G401.6 (cell line): ENCODE measurements around the gene SLC2A13.
"Not testable (repeated sequence)": the region's sequence is repeated elsewhere in the genome, so short reads cannot be mapped to it uniquely, and the experiment has no call there.

Experiments used
- FAIRE-seq: peaks from 2 replicates; lab custom pipeline; 2012; peaks lifted over from hg19 to GRCh38; lab: Jason Lieb, UNC

The SLC2A13 gene

DNA sequence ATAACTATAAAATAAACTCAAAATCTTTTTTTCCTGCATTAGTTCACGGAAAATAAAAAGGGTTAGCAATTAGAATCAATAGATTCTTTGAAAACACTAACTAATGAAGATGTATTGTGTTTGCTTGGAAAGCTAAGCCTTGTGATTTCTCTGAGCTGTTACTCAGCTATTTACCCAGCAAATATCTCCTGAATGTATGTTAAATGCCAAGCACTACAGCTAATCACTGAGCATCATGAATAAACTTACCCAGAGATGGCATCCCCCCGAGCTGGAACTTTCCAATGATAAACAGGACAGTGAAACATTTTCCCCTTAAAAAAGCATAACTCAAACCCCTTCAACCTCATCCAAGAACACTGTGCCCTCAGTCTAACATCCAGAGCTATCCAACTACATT, 71.2 kb downstream of the SLC2A13 start:
- FAIRE-seq, result no peak

DNA sequence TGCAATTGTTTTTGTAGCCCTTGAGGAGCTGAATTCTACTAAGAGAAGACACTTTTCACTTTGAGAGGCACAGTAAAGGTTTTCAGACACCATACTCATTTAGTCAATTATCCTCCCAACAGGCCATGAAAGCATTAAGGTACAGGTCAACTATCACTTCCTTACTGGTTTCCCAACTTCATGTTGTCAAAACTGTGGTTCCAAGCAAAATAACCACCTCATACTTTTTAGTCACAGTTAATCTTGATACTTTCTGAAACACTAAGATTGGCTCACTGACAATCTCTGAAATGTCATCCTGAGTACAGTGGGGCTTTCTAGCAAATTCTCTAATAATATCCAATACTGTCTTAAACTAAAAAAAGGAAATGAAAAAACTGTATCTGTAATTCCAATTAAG, 71.7 kb downstream of the SLC2A13 start:
- no peak for FAIRE-seq

- FAIRE-seq, result no peak
These were observed 72.6 kb downstream of the SLC2A13 start for GRCh38 chr12:40033242-40033630.

DNA sequence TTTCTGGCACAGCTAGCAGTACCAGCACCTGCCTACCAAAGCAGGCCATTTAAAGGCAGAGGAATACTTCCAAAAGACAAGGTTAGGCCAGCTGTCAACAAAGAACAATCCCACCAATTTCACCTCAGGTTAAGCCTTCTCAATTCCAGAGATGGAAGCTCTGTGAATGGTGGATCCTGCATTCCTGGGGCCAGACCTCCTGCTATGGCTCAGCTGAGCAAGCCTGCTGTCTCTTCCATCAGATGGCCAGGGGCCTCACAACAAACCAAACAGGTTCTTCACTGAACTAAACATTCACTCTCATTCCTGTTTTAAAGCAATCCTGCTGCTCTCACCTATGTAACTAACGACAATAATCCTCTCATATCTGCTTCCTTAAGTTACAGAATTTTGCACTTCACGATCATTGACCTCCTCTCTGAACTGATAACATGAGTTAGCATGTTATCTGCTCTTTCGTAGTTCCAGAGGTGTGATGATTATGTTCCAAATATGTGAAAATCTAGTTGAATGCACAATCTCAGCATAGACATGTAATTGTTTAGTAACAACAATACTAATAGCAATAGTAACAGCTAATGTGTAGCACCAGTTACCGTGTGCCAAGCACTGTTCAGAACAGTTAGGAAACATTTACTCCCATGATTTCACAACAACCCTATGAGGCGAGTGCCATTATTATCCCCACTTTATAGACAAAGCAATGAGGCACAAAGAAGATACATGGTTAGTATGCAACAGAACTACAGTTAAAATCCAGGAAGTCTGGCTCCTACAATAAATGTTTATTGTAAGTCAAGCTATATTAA, 73.2 kb downstream of the SLC2A13 start:
- FAIRE-seq, result no peak

DNA sequence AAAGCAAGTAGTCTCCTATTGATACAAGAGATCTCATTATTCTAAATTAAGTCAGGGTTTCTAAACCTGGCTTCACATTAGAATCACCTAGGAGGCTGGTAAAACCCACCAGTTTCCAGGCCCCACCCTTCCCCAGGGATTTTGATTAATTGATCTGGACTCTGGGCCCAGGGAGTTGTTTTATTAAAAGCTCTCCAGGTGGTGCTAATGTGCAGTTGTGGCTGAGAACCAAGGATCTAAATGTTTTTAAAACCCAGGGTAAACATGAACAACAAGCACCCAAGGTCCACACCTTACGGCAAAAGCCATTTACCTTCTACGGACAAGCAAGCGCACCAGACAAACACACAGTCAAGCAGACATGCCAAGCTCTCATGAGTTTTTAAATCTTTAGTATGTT, 73.9 kb downstream of the SLC2A13 start:
- no peak for FAIRE-seq

DNA sequence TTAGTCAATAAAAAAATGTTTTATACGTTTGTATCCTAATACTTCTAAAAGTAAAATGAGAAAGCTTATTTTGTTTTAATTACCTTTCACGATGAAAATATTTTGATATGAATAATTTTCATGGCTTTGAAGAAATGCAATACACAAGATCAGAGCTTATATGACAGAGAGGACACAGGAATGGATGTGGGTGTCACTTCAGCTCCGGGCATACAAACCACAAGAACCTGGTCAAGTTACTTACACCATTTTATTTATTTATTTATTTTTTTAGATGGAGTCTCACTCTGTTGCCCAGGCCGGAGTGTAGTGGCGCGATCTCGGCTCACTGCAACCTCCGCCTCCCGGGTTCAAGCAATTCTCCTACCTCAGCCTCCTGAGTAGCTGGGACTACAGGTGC, 74.9 kb downstream of the SLC2A13 start:
- not testable (repeated sequence) for FAIRE-seq

GRCh38 chr12:40028296-40028695, 77.6 kb downstream of the SLC2A13 start:
- FAIRE-seq, result no peak

- no peak for FAIRE-seq
These were observed 83.0 kb downstream of the SLC2A13 start for GRCh38 chr12:40022850-40023249.

GRCh38 chr12:40020261-40020691, 85.6 kb downstream of the SLC2A13 start:
- no peak for FAIRE-seq

DNA sequence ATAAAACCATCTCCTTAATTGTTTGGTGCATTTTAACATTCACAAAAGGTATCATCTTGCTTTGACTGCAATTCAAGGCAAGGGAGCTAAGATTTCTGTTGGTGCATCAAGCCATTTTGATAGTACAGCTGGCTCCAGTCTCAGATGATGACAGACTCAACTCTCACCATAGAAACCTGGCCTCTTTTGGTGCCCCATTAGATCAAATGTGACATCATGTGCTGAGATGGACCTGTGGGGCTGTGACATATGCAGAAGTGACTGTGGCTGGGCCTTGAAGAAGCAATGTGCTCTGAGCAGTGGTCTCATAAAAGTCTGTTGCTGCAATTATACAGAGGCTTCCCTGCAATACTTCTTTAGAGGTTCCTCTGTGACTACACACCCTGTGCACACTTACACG, 88.4 kb downstream of the SLC2A13 start:
- no peak for FAIRE-seq

DNA sequence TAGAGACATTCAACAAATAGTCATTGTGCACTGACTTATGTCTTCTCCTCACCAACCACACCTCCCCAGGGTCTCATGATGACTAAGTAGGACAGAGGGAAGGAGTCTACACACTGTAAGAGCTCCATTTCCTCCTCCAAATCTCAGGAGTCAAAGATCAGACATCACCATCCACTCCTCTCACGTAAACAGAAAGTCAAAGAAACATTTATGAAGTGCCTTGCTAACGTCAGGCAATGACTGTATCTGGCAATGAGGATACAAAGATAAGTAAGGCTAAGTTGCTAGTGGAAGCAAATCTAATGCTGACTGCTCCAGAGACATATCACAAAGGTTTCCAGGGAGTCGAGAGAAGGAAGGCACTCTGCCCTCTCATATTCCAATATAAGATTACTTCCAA, 88.9 kb downstream of the SLC2A13 start:
- FAIRE-seq, result no peak

- no peak for FAIRE-seq
These were observed 90.0 kb downstream of the SLC2A13 start for GRCh38 chr12:40015881-40016280.

DNA sequence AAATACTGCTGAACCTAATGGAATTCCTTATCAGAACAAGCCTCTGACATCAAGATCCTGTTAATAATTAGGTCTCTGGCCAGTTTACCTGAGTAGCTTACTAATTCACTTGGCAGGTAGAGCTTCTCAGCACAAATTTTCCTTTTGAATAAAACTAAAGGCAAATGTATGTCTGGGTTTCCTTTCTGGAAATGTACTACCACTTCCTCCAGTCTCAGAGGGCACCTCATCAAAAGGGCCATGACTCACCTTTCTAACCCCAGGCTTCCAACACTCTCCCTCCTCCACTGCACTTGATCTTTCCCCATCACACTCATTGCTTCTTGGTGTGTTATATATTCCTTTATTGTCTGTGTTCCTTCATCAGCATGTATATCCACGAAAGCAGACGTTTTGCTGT, 90.5 kb downstream of the SLC2A13 start:
- no peak for FAIRE-seq

- FAIRE-seq, result no peak
These were observed 92.0 kb downstream of the SLC2A13 start for GRCh38 chr12:40013847-40014246.

- FAIRE-seq, result no peak
These were observed 92.6 kb downstream of the SLC2A13 start for GRCh38 chr12:40013292-40013691.

- no peak for FAIRE-seq
These were observed 93.2 kb downstream of the SLC2A13 start for GRCh38 chr12:40012711-40013110.

DNA sequence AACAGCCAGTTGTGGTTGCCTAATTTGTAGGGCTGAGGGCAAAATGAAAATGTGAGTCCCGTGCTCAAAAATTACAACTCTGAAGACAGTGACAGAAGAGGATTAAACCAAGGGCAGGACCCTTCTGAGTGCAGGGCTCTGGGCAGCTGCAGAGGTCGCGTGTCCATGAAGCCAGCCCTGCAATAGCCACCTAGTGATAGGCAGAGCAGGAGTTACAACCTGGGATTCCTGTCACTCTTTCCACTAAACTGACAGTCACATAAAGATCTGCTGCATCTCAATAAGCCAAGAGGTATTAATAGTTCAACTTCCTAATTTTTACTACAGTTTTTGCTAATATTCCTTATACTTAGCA, 94.1 kb downstream of the SLC2A13 start:
- no peak for FAIRE-seq

DNA sequence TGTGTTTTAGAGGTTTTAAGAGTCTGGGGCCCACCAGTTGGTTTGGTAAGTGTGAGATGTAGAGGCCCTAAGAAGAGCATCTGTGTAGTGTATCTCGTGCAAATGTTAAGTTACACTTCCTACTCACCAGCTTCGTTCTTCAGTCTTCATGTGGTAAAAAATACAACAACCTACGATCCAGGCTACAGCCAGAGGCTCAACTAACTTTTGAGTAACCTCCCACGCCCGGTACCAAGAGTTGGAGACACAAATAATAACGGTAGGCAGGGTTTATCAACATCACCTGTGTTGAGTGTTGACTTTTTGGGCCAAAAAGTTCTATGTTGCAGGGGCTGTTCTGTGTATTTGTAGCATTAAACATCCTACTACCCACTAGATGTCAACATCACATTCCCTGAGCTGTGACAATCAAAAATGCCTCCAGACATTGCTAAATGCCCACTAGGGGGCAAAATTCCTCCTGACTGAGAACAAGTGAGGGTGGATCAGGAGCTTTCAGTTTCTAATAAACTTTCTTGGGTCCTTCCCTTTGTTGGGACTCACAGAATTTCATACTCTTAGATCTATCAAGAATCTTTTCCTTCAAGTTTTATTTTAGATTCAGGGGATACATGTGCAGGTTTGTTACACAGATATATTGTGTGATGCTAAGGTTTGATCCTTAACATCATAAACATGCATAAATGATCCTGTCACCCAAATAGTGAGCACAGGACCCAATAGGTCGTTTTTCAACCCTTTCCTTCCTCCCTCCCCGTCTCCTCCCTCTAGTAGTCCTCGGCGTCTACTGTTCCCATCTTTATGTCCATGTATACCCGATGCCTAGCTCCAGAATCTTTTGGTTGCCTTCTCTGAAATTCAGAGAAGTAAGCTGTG, 94.7 kb downstream of the SLC2A13 start:
- FAIRE-seq, result no peak

DNA sequence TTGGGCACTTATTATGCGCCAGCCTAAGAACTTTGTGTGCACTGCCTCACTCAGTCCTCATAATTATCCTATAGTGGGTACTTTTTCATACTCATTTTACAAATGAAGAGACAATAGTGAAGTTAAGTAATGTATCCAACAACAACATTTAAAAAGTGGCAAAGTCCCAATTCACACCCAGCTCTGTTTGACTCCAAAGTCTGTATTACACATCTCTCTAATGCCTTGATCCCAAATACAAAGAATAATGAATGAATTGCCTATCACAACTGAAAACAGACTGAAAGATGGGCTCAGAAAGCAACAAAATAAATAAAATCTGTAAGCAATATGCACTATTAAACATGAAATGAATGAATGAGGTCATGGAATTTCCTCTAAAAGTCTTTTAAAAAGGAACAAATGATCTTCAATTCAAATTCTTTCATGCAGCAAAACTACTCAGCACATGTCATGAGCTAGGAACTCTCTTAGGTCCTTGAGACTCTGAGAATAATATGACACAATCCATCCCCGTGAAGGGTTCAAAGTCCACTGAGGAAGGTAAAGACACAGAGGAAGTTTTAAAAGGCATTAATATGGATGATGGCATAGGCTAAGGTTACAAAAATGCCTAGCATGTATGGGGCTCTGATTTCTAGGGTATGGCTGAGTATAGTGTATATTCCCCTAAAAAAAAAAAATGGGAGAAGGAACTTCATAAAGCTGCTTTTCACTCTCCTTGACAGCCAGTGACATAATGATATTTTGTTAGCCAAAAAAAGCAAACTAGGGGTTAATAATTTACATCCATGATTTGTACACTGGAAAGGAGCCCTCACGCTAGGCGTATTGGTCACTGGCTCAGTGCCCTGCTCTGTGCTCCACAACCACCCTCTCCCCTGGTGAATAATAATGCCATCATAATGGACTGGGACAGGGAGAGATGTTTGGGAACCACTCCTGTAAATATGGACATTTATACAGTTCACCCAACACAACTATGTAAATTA, 103.4 kb downstream of the SLC2A13 start:
- no peak for FAIRE-seq

GRCh38 chr12:40001406-40001805, 104.5 kb downstream of the SLC2A13 start:
- no peak for FAIRE-seq

DNA sequence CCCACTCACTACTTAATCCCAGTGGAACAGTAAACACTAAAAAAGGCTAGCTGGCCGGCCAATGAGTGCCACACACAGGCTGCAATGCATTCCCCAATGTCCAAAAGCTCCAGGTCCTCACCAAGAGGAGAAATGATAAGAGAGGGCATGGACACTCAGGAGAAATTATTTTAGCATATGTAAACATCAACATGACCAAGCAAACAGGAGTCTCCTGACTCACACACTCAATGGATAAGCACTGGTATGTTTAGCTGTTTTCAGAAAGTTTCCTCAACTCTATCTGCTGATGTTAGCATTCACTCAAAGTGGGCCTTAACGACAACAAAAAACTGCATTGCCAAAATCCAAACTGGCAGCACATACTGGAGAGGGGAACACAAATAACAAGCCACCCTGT, 105.0 kb downstream of the SLC2A13 start:
- FAIRE-seq, result no peak

DNA sequence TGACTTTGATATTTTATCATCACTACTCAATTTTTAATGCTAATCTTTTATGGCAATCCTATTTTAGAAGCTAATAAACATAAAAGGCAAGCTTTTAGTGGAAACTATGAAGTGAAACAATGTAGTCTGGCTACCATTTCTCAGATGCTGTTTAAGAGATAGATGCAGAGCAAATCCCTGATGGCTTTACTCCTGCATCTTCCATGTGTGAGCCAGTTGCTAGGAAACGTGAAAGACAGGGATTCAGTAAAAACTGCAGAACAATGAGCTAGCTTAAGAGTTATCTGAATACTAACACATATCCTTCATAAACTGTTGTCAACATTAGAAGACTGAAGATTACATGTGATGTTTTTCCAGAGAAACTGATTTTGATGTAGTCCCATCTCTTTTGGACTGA, 112.6 kb downstream of the SLC2A13 start:
- no peak for FAIRE-seq
